ENCODE measurements around the gene RDX.
"Not testable (repeated sequence)": the region's sequence is repeated elsewhere in the genome, so short reads cannot be mapped to it uniquely, and the experiment has no call there.

RDX gene

GRCh38 chr11:110200836-110201235 lies 95.6 kb downstream of the RDX start:
- Mint-ChIP-seq H3K27me3 (no peaks in the 10 kb centered on the region), H3K4me1 (no peaks in the 10 kb centered on the region), H3K36me3 (no peaks in the 10 kb centered on the region), H3K27ac (no peak overlapping the region), H3K4me3 (no peak overlapping the region), H3K9me3 (no peaks in the 10 kb centered on the region)

- Mint-ChIP-seq H3K4me3 (no peak overlapping the region), H3K36me3 (no peaks in the 10 kb centered on the region), H3K27ac (no peak overlapping the region), H3K9me3 (no peaks in the 10 kb centered on the region), H3K4me1 (no peaks in the 10 kb centered on the region), H3K27me3 (no peaks in the 10 kb centered on the region)
These were observed 96.2 kb downstream of the RDX start for GRCh38 chr11:110200241-110200640.

GRCh38 chr11:110199184-110199981 lies 97.0 kb downstream of the RDX start:
- Mint-ChIP-seq H3K27me3 (no peaks in the 10 kb centered on the region), H3K4me1 (no peaks in the 10 kb centered on the region), H3K36me3 (no peaks in the 10 kb centered on the region), H3K27ac (no peak overlapping the region), H3K9me3 (no peaks in the 10 kb centered on the region), H3K4me3 (no peak overlapping the region)

GRCh38 chr11:110198031-110198729 lies 98.2 kb downstream of the RDX start:
- Mint-ChIP-seq H3K27me3 (no peaks in the 10 kb centered on the region), H3K4me3 (no peak overlapping the region), H3K4me1 (no peaks in the 10 kb centered on the region), H3K27ac (no peak overlapping the region), H3K9me3 (no peaks in the 10 kb centered on the region), H3K36me3 (no peaks in the 10 kb centered on the region)

GRCh38 chr11:110196884-110197420 lies 99.5 kb downstream of the RDX start:
- H3K36me3 Mint-ChIP-seq = no peaks in the 10 kb centered on the region
- no peak overlapping the region for H3K27ac Mint-ChIP-seq
- H3K4me3 Mint-ChIP-seq = no peak overlapping the region
- no peaks in the 10 kb centered on the region for H3K9me3 Mint-ChIP-seq
- H3K4me1 Mint-ChIP-seq = peaks cover 7% of the 10 kb centered on the region
- no peaks in the 10 kb centered on the region for H3K27me3 Mint-ChIP-seq

- Mint-ChIP-seq H3K36me3 (no peaks in the 10 kb centered on the region), H3K4me1 (peaks cover 7% of the 10 kb centered on the region), H3K27ac (no peak overlapping the region), H3K27me3 (no peaks in the 10 kb centered on the region), H3K9me3 (no peaks in the 10 kb centered on the region), H3K4me3 (no peak overlapping the region)
These were observed 100.1 kb downstream of the RDX start for GRCh38 chr11:110196241-110196754.

- not testable (repeated sequence) for H3K4me1 Mint-ChIP-seq, H3K4me3 Mint-ChIP-seq, H3K27me3 Mint-ChIP-seq, H3K9me3 Mint-ChIP-seq, H3K27ac Mint-ChIP-seq, H3K36me3 Mint-ChIP-seq
These were observed 102.1 kb downstream of the RDX start for GRCh38 chr11:110194211-110194766.

- not testable (repeated sequence) for H3K4me1 Mint-ChIP-seq, H3K4me3 Mint-ChIP-seq, H3K27ac Mint-ChIP-seq, H3K9me3 Mint-ChIP-seq, H3K27me3 Mint-ChIP-seq, H3K36me3 Mint-ChIP-seq
These were observed 103.7 kb downstream of the RDX start for GRCh38 chr11:110192604-110193282.

- Mint-ChIP-seq H3K9me3 (no peaks in the 10 kb centered on the region), H3K36me3 (no peaks in the 10 kb centered on the region), H3K4me1 (peaks cover 7% of the 10 kb centered on the region), H3K27ac (no peak overlapping the region), H3K27me3 (no peaks in the 10 kb centered on the region), H3K4me3 (no peak overlapping the region)
These were observed 105.5 kb downstream of the RDX start for GRCh38 chr11:110190885-110191284.

GRCh38 chr11:110187731-110188130 lies 108.7 kb downstream of the RDX start:
- no peaks in the 10 kb centered on the region for H3K36me3 Mint-ChIP-seq
- H3K4me3 Mint-ChIP-seq = no peak overlapping the region
- no peaks in the 10 kb centered on the region for H3K27me3 Mint-ChIP-seq
- H3K27ac Mint-ChIP-seq = no peak overlapping the region
- no peaks in the 10 kb centered on the region for H3K9me3 Mint-ChIP-seq
- peaks cover 7% of the 10 kb centered on the region for H3K4me1 Mint-ChIP-seq

GRCh38 chr11:110186867-110187266 lies 109.5 kb downstream of the RDX start:
- H3K27me3 Mint-ChIP-seq = no peaks in the 10 kb centered on the region
- H3K4me3 Mint-ChIP-seq = no peak overlapping the region

GRCh38 chr11:110186456-110186855 lies 110.0 kb downstream of the RDX start:
- Mint-ChIP-seq H3K4me3 (no peak overlapping the region), H3K4me1 (no peaks in the 10 kb centered on the region), H3K27me3 (no peaks in the 10 kb centered on the region), H3K27ac (no peak overlapping the region), H3K36me3 (no peaks in the 10 kb centered on the region), H3K9me3 (no peaks in the 10 kb centered on the region)

More at GRCh38 chr11:110186867-110187266, 109.5 kb downstream of the RDX start:
- Mint-ChIP-seq H3K27ac (no peak overlapping the region), H3K36me3 (no peaks in the 10 kb centered on the region), H3K9me3 (no peaks in the 10 kb centered on the region), H3K4me1 (no peaks in the 10 kb centered on the region)

GRCh38 chr11:110185599-110185998 lies 110.8 kb downstream of the RDX start:
- H3K4me1 Mint-ChIP-seq = no peaks in the 10 kb centered on the region
- no peaks in the 10 kb centered on the region for H3K27me3 Mint-ChIP-seq
- H3K9me3 Mint-ChIP-seq = no peaks in the 10 kb centered on the region
- no peak overlapping the region for H3K4me3 Mint-ChIP-seq
- no peak overlapping the region for H3K27ac Mint-ChIP-seq
- no peaks in the 10 kb centered on the region for H3K36me3 Mint-ChIP-seq

- Mint-ChIP-seq H3K4me3 (no peak overlapping the region), H3K27me3 (no peaks in the 10 kb centered on the region), H3K27ac (no peak overlapping the region), H3K36me3 (no peaks in the 10 kb centered on the region), H3K4me1 (no peaks in the 10 kb centered on the region), H3K9me3 (no peaks in the 10 kb centered on the region)
These were observed 111.3 kb downstream of the RDX start for GRCh38 chr11:110185121-110185591.

GRCh38 chr11:110184456-110184855 lies 112.0 kb downstream of the RDX start:
- H3K36me3 Mint-ChIP-seq = no peaks in the 10 kb centered on the region
- H3K27ac Mint-ChIP-seq = no peak overlapping the region

More at GRCh38 chr11:110184456-110184855, 112.0 kb downstream of the RDX start:
- Mint-ChIP-seq H3K27me3 (no peaks in the 10 kb centered on the region), H3K4me1 (no peaks in the 10 kb centered on the region), H3K4me3 (no peak overlapping the region), H3K9me3 (no peaks in the 10 kb centered on the region)
